NCI-H82 (cell line): ENCODE data around the gene KRTAP4-16.
"Not testable (repeated sequence)": the region's sequence is repeated elsewhere in the genome, so short reads cannot be mapped to it uniquely, and the experiment has no call there.

ENCODE experiments used
- DNase-seq: peaks from one replicate; lab custom pipeline; 2025; lab: John Stamatoyannopoulos, UW

The KRTAP4-16 gene

DNA sequence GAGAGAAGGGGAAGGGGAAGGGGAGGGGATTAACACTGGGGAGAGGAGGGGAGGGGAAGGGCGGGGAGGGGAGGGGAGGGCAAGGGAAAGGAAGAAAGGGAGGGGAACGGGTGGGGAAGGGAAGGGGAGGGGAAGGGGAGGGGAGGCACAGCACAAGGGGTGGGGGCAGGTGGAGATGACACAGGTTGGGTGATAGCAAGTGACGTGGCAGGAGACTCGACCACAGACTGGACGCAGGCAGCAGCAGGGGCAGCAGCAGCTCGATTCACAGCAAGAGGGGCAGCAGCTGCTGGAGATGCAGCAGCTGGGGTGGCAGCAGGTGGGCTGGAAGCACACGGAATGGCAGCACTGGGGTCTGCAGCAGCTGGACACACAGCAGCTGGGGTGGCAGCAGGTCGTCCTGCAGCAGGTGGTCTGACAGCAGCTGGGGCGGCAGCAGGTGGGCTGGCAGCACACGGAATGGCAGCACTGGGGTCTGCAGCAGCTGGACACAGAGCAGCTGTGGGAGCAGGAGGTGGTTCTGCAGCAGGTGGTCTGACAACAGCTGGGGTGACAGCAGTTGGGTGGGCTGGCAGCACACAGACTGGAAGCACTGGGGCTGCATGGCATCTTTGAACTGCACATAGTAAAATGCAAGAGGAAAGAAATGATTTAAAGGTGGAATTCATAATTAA is at the start of gene KRTAP4-16:
Gene KRTAP4-16, minus strand, starts transcription at position 624 of the 674 bp plus-strand sequence. Its CDS starts 0 bp downstream, at position 624.
- DNase-seq, result no peak

DNA sequence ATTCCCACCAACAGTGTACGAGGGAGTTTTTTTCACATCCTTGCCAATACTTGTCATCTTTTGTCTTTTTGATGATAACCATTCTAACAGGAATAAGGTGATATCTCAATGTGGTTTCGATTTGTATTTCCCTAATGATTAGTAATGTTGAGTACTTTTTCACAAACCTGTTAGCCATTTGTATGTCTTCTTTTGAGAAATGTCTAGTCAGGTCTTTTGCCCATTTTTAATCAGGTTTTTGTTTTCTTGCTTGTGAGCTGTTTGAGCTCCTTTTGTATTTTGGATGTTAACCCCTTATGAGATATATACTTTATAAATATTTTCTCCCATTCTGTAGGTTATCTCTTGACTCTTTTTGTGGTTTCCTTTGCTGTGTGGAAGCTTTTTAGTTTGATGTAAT is 49.5 kb upstream of the KRTAP4-16 start:
- no peak for DNase-seq

DNA sequence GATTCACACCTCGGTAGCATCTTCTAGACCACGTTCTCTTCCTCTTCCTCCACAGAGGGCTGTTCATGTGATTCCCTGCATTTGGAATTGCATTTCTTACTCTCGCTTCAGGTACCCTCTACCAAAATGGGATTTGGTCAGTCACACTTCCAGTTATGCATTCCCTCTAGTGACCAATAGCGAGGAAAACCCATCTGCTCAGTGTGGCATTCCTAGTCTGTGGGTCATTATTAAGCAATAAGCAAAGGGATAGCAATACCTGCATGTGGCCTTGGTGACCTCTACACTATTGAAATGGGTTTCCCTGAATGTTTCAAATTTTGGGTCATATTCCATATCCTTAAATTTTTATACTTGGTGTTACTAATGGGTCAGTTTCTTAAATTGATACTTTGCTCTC is 48.0 kb upstream of the KRTAP4-16 start:
- no peak for DNase-seq

DNA sequence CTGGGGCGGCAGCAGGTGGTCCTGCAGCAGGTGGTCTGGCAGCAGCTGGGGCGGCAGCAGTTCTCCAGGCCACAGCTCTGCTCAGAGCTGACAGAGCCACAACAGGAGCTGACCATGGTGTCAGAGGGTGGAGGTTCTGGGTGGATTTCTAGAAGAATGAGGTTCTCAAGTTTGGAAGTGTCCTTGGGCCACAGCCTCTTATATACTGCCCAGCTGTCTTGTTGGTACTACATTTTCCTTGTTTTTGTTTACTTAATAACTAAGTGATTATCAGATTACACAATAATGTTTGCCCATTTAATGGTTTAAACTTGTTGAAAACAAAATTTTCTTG is 47.6 kb upstream of the KRTAP4-16 start, which contains the start of gene KRTAP4-5:
Gene KRTAP4-5, minus strand, starts transcription at position 174 of the 334 bp plus-strand sequence. Its CDS starts 58 bp downstream, at position 116.
- no peak for DNase-seq

DNA sequence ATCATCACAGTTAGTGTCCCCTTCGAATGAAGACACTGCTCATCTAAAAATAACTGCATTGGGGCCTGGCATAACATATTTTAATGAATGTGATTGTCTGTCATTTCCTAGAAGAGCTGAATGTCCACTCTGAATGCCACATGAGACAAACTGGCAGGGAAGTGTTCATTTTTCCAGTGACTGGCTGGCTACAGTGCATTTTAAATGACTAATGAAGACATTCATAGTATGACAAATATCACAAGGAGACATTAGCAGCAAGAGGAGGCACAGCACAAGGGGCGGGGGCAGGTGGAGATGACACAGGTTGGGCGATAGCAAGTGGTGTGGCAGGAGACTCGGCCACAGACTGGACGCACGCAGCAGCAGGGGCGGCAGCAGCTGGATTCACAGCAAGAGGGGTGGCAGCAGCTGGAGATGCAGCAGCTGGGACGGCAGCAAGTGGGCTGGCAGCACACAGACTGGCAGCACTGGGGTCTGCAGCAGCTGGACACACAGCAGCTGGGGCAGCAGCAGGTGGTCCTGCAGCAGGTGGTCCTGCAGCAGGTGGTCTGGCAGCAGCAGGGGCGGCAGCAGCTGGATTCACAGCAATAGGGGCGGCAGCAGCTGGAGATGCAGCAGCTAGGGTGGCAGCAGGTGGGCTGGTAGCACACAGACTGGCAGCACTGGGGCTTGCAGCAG is 47.1 kb upstream of the KRTAP4-16 start:
- DNase-seq, result not testable (repeated sequence)

DNA sequence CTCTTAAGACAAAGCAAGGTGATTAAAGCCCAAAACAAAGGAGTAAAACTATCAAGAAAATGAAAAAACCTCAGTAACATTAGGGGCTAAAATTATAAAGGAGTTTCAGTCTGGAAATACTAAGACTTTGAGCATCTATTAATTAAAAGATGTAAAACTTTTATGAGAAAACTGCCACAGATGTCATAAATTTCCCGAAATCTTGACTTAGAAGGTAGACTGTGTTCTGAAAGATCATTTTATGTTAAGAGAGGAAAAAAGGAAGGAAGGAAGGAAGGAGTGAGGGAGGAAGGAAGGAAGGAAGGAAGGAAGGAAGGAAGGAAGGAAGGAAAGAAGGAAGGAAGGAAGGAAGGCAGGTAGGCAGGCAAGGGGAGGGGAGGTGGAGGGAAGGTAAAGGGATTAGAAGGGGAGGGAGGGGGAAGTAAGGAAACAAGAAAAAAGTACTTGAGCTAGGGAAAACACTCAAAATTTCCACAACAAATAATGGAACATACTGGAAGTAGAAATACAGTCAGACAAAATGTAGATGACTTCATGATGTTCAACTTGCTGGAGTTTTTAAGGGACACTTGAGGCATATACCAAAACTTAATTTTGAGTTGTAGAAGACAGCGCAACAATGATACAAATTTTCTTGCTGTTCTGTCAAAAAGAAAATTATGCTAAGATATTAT is 45.7 kb upstream of the KRTAP4-16 start:
- DNase-seq, result no peak

DNA sequence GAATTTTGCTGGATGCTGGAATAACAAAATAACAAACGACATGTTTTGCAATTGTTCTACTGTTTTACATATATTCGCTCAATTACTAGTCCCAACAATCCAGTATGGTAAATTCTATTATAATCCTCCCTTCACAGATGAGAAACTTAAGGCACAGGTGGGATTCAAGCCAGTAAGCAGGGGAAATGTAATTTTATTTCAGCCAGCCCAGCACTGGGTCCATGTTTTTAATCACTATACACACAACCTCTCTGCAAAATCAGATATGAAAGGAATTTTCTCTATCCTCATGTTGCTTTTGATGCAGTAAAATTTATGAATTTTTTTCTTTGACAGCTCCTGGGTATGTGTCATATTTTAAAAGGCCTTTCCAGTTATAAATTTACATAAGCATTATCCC is 43.3 kb upstream of the KRTAP4-16 start:
- DNase-seq, result no peak

DNA sequence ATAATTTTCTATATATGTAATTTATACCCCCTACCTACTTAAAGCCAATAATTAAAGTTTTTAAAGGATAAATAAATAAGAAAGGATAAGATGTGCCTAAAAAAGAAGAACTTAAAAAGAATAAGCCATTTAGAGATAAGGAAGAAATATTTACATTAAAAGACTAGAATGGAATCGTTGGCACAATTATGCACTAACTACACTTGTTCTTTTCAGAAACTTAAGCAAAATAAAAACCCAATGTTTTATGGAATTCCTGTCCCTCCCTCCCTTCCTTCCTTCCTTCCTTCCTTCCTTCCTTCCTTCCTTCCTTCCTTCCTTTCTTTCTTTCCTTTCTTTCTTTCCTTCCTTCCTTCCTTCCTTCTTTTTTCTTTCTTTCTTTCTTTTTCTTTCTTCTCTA is 42.8 kb upstream of the KRTAP4-16 start:
- no peak for DNase-seq

DNA sequence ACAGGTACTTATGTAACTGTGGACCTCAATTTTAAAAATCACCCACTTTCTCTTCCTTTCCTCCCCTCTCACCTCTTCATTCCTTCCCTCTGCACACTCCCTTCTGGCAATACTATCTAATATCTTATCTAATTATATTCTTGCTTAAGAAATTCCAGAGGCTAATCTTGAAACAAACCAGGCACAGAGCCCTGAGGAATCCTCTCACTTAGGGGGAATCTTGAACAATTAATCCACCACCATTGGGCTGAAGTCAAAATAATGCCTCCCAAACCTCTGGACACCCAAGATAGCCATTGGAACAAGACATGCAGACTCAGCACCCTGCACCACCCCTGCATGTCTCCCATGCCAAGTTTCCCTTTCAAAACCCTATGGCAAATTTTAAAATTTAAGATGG is 39.4 kb upstream of the KRTAP4-16 start:
- no peak for DNase-seq

DNA sequence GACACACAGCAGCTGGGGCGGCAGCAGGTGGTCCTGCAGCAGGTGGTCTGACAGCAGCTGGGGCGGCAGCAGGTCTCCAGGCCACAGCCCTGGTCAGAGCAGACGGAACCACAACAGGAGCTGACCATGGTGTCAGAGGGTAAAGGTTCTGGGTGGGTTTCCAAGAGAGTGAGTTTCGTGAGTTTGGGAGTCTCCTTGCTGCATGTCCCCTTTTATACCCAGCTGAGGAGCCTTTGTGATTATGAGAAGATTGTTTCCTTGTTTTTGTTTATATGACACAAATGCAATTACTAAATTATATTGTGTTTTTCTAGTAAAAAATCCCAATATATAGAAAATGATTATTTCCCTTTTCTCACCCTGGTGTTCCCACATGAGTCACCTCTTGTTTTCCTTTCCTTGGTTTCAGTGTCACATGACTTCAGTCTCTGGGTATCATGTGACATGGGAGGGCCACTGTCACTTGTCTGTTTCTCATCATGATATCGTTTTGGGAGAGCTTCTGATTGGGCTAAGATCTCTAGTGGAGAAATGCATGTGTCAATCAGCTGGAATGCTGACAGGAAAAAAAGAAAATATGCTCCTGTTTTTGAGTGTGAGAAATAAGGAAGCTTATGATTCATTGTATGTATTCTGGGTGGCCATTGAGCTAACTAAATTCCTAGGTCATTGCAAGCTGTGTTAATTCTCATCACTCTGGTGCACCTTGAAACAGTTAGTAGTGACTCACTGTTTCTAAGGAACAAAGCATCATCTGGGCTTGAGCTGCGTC is 38.5 kb upstream of the KRTAP4-16 start, which contains the start of gene KRTAP4-6:
Gene KRTAP4-6, minus strand, starts transcription at position 185 of the 772 bp plus-strand sequence. Its CDS starts 57 bp downstream, at position 128.
- no peak for DNase-seq

DNA sequence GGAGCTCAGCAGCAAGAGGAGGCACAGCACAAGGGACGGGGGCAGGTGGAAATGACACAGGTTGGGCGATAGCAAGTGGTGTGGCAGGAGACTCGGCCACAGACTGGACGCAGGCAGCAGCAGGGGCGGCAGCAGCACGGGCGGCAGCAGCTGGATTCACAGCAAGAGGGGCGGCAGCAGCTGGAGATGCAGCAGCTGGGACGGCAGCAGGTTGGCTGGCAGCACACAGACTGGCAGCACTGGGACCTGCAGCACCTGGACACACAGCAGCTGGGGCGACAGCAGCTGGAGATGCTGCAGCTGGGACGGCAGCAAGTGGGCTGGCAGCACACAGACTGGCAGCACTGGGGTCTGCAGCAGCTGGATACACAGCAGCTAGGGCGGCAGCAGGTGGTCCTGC is 37.9 kb upstream of the KRTAP4-16 start:
- not testable (repeated sequence) for DNase-seq

DNA sequence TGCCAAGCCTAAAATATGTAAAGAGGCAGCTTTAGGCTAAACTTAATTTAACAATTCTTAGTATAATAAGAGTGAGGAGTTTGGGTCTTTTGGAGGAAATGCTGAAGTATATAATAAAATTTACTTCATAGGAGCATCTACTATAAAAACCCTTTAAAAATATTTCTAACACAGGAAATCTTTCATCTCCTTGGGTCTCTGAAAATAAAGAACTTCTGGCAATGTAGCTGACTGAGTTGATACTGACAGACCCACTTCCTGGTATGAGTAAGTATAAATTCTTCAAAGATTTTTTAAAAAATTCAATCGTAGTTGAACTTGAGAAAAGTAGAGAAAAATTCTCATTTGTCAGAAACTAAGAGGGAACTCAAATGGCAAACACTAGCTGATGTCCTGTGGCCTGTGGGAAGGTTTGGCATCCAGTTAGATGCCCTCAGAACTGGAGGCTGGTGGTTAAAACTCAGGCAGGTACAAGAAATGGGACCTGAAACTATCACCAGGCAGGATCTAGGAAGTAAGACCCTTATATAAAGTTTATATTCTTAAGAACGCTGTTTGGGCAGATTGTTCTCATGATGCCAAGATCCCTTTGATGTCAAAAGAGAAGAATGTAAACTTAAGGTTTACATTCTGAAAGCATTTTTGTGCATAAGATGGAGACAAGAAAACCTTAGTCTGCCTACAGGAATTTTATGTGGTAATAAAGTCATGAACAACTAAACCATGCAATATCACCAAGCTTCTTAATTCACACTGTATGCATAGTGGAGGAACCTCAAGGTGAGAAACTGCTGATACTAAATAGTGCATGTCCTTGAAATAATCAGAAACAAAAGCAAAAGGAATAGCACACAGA is 32.1 kb upstream of the KRTAP4-16 start:
- DNase-seq, result no peak

DNA sequence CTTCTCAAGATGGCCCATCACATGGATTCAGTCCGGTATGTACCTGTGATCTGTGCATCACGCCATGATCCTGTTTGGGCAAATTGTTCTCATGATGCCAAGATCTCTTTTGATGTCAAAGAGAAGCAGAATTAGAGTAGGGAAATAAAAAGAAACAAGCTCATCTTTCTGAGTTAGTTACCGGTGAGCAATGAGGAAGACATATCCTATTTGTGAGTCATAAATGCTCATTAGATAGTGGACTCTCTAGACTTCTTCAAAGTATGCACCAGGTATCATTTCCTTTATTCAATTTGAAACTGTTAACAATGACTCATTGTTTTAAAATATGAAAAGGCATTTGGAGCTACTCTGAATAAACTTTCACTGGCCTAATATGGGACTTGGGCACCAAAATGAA is 30.0 kb upstream of the KRTAP4-16 start:
- DNase-seq, result no peak

DNA sequence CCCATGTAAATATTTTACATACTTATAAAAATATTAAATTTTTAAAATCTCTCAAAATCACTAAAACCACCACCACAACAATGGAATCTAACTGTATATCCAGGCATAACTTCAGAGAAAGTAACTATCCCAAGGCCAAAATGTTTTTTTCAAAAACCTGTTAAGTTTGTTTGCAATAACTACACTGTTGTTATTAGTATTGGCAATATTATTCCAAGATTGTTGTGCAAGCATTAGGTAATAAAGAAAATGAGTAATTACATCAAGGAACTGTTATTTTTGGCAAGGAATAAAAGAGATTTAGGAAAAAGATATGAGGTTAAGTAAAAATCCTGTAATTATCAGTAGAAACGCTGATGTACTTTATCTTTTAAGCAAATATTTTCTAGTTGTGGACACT is 25.4 kb upstream of the KRTAP4-16 start:
- DNase-seq, result no peak

DNA sequence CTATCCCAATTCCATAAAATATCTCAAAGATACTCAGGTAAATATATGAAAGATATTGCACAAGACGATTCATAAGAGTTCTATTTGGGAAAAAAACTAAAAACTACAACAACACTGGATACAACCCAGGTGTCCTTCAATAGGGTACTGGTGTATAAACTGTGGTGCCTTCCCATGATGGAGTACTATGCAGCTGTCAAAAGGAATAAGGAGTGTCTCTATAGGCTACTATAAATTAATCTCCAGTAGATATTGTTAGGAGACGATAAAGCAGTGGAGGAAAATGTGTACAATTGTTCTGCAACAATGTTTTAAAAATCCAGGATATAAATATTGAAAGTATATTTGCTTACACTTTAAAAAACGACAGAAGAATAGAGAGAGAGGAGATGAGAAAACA is 24.4 kb upstream of the KRTAP4-16 start:
- DNase-seq, result no peak

DNA sequence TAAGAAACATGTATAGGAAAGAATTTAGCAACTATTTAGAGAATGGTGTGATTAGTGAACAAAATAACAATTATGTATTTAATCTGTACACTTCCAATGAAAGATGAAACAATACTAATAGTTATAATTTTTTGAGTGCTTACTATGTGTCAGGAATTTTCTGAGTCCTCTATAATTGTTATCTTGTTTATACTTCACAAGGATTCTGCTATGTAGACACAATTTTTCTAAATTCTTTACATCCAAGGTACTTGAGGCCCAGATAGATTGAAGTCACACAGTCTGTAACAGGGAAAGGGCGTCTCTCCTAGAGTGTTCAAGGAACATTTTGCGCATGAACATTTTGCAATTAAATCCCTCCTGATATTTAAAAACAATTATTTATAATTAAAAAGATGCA is 23.1 kb upstream of the KRTAP4-16 start:
- no peak for DNase-seq

DNA sequence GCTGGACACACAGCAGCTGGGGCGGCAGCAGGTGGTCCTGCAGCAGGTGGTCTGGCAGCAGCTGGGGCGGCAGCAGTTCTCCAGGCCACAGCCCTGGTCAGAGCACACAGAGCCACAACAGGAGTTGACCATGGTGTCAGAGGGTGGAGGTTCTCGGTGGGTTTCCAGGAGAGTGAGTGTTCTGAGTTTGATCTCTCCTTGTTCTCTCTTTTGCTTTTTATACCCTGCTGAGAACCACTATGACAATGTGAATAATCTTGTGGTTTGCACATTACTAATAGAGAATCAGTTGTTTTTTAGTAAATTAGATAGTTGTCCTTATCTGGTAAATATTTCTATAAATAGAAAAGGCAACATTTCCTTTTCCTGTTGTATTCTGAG is 22.0 kb upstream of the KRTAP4-16 start, which contains the start of gene KRTAP4-12:
Gene KRTAP4-12, minus strand, starts transcription at position 192 of the 381 bp plus-strand sequence. Its CDS starts 60 bp downstream, at position 132.
- DNase-seq, result not testable (repeated sequence)

DNA sequence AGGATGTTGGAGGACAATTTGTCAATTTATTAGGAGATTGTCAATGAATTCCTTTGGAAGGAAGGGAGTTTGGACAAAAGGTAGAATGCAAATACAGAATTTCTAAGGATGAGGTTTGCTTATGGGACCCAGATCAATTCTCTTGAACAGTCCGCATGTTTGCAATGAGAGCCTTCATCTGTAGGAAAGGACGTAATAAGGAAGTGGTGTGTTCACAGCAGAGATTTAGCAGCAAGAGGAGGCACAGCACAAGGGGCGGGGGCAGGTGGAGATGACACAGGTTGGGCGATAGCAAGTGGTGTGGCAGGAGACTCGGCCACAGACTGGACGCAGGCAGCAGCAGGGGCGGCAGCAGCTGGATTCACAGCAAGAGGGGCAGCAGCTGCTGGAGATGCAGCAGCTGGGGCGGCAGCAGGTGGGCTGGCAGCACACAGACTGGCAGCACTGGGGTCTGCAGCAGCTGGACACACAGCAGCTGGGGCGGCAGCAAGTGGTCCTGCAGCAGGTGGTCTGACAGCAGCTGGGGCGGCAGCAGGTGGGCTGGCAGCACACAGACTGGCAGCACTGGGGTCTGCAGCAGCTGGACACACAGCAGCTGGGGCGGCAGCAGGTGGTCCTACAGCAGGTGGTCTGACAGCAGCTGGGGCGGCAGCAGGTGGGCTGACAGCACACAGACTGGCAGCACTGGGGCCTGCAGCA is 21.4 kb upstream of the KRTAP4-16 start:
- DNase-seq, result not testable (repeated sequence)

DNA sequence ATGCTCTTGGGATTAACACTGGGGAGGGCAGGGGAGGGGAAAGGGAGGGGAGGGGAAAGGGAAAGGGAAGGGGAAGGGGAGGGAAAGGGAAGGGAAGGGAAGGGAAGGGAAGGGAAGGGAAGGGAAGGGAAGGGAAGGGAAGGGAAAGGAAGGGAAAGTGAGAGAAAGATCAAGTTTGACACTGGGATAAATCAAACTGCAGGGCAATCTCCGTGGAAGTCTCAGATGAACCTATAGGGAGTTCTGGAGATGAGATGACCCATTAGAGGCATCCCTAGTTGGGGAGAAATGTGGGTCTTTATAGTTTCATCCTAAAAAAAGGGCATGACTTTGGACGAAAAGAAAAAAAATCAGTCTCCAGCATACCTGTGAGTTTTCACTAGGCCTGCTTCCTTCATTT is 19.7 kb upstream of the KRTAP4-16 start:
- no peak for DNase-seq
